HG02884 (cell line): Measurements from ENCODE around the gene PRKACB.
"Not testable (repeated sequence)": the region's sequence is repeated elsewhere in the genome, so short reads cannot be mapped to it uniquely, and the experiment has no call there.

ENCODE experiments used
- ATAC-seq: cut with Tn5 transposase; IDR thresholded peaks from one replicate; pipeline ENCODE4 v1.9.1; 2021; ENCODE audit warnings: mild to moderate bottlenecking, moderate library complexity; ENCODE audit not compliant: unreplicated experiment

PRKACB gene

GRCh38 chr1:84214115-84214956 lies 70.3 kb downstream of the PRKACB start:
- no peak for ATAC-seq

- ATAC-seq: no peak
These were observed 73.2 kb downstream of the PRKACB start for GRCh38 chr1:84217239-84217638.

GRCh38 chr1:84223751-84224432 lies 79.8 kb downstream of the PRKACB start:
- no peak for ATAC-seq

GRCh38 chr1:84224905-84225304 lies 80.8 kb downstream of the PRKACB start:
- no peak for ATAC-seq

GRCh38 chr1:84225646-84226045 lies 81.6 kb downstream of the PRKACB start:
- no peak for ATAC-seq

- not testable (repeated sequence) for ATAC-seq
These were observed 88.6 kb downstream of the PRKACB start for GRCh38 chr1:84232676-84233075.

GRCh38 chr1:84236256-84236655 lies 92.2 kb downstream of the PRKACB start:
- no peak for ATAC-seq

- no peak for ATAC-seq
These were observed 98.6 kb downstream of the PRKACB start for GRCh38 chr1:84242641-84243040.

GRCh38 chr1:84245563-84245962 lies 101.5 kb downstream of the PRKACB start:
- no peak for ATAC-seq

GRCh38 chr1:84246213-84246612 lies 102.1 kb downstream of the PRKACB start:
- no peak for ATAC-seq

- no peak for ATAC-seq
These were observed 103.6 kb downstream of the PRKACB start for GRCh38 chr1:84247425-84248220.

GRCh38 chr1:84250668-84251067 lies 106.6 kb downstream of the PRKACB start:
- no peak for ATAC-seq

GRCh38 chr1:84253036-84253435 lies 109.0 kb downstream of the PRKACB start:
- ATAC-seq: no peak

GRCh38 chr1:84253891-84254290 lies 109.8 kb downstream of the PRKACB start:
- no peak for ATAC-seq

- no peak for ATAC-seq
These were observed 110.7 kb downstream of the PRKACB start for GRCh38 chr1:84254703-84255238.

GRCh38 chr1:84255582-84255981 lies 111.5 kb downstream of the PRKACB start:
- no peak for ATAC-seq

GRCh38 chr1:84257617-84258016 lies 113.5 kb downstream of the PRKACB start:
- no peak for ATAC-seq

- ATAC-seq: no peak
These were observed 115.3 kb downstream of the PRKACB start for GRCh38 chr1:84259376-84259775.

- ATAC-seq: no peak
These were observed 115.9 kb downstream of the PRKACB start for GRCh38 chr1:84259989-84260388.

GRCh38 chr1:84260852-84261518 lies 116.9 kb downstream of the PRKACB start:
- ATAC-seq: no peak

- no peak for ATAC-seq
These were observed 120.9 kb downstream of the PRKACB start for GRCh38 chr1:84264961-84265360.
